Measurements from ENCODE around the gene PTCD3.

GRCh38 chr2:86065512-86065911, 40.5 kb upstream of the PTCD3 start:
- no peak for TF ChIP-seq POLR2A (IDR thresholded peaks at IDR 0.05)
- TF ChIP-seq, protein P1, sequence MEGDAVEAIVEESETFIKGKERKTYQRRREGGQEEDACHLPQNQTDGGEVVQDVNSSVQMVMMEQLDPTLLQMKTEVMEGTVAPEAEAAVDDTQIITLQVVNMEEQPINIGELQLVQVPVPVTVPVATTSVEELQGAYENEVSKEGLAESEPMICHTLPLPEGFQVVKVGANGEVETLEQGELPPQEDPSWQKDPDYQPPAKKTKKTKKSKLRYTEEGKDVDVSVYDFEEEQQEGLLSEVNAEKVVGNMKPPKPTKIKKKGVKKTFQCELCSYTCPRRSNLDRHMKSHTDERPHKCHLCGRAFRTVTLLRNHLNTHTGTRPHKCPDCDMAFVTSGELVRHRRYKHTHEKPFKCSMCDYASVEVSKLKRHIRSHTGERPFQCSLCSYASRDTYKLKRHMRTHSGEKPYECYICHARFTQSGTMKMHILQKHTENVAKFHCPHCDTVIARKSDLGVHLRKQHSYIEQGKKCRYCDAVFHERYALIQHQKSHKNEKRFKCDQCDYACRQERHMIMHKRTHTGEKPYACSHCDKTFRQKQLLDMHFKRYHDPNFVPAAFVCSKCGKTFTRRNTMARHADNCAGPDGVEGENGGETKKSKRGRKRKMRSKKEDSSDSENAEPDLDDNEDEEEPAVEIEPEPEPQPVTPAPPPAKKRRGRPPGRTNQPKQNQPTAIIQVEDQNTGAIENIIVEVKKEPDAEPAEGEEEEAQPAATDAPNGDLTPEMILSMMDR (IDR thresholded peaks at IDR 0.05) = no peak

Data from Peyer's patch (tissue), 4 donors.